ENCODE data around the gene CYBC1.
A peak's percentile ranks its signal among the peaks of the same experiment; 100 is the strongest.

Gene CYBC1

DNA sequence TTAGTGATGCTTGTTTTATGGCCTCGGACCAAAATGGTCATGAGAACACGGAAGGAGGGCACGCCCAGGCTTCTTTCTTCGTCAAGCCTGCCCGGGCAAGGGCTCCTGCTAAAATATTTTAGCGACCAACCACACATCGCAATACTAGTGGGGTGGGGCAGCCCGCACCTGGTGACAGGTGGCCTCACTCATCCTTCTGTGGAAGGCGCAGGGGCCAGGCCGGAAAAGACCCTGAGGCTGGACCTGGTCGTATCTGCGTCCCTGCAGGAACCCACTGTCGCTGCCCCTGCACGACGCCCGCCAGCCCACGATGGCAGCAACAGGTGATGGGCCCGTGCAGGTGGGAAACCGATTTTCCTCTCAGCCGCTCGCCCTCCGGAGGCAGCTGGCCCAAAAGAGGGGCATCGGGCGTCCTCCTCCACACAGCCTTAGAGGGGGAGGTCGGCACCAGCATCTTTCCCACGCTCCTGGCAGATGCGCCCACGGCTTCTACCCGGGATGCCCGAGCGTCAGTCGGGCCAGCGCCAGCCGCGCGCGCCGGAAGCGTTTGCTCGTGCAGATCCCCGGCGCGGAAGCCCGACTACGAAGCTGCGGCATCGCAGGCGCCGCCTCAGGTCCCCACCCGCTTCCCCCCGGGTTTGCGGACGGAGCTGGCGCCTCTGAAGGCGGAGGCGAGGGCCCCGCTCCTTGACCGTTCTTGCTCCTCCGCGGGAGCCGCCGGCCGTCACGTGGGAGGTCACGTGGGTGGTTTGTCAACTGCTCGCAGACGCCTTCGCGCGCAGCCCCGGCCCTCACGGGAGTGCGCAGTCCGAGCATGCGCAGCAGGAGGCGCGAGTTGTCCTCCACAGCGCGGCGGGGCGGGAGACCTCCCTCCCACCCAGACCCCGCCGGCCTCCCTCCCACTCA lies 46.2 kb upstream of the CYBC1 start (continued):
- TF ChIP-seq, protein P1, sequence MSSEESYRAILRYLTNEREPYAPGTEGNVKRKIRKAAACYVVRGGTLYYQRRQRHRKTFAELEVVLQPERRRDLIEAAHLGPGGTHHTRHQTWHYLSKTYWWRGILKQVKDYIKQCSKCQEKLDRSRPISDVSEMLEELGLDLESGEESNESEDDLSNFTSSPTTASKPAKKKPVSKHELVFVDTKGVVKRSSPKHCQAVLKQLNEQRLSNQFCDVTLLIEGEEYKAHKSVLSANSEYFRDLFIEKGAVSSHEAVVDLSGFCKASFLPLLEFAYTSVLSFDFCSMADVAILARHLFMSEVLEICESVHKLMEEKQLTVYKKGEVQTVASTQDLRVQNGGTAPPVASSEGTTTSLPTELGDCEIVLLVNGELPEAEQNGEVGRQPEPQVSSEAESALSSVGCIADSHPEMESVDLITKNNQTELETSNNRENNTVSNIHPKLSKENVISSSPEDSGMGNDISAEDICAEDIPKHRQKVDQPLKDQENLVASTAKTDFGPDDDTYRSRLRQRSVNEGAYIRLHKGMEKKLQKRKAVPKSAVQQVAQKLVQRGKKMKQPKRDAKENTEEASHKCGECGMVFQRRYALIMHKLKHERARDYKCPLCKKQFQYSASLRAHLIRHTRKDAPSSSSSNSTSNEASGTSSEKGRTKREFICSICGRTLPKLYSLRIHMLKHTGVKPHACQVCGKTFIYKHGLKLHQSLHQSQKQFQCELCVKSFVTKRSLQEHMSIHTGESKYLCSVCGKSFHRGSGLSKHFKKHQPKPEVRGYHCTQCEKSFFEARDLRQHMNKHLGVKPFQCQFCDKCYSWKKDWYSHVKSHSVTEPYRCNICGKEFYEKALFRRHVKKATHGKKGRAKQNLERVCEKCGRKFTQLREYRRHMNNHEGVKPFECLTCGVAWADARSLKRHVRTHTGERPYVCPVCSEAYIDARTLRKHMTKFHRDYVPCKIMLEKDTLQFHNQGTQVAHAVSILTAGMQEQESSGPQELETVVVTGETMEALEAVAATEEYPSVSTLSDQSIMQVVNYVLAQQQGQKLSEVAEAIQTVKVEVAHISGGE (tag by site-specific recombination; conservative IDR thresholded peaks at IDR 0.05; ENCODE audit: low read depth), result no peak; the same call in 1 of the 2 replicates
- TF ChIP-seq ZNF335 (tag by site-specific recombination; conservative IDR thresholded peaks at IDR 0.05) (no peak), RBAK (tag by site-specific recombination; IDR thresholded peaks at IDR 0.05) (no peak), ZBTB17 (tag by site-specific recombination; IDR thresholded peaks at IDR 0.05) (peak; percentile 64), ZNF624 (tag by site-specific recombination; IDR thresholded peaks at IDR 0.05) (no peak), ZNF501 (tag by site-specific recombination; IDR thresholded peaks at IDR 0.05) (no peak), ZNF555 (tag by site-specific recombination; conservative IDR thresholded peaks at IDR 0.05) (no peak), ZNF514 (tag by site-specific recombination; IDR thresholded peaks at IDR 0.05) (no peak), ZNF16 (tag by site-specific recombination; IDR thresholded peaks at IDR 0.05; ENCODE audit: low read depth) (no peak), HOXA7 (CRISPR knock-in tag; IDR thresholded peaks at IDR 0.05; ENCODE audit: borderline replicate concordance) (no peak), ZNF350 (tag by site-specific recombination; IDR thresholded peaks at IDR 0.05) (no peak), ZNF529 (tag by site-specific recombination; IDR thresholded peaks at IDR 0.05; ENCODE audit: insufficient replicate concordance) (no peak), SP7 (tag by site-specific recombination; IDR thresholded peaks at IDR 0.05) (no peak), IKZF3 (tag by site-specific recombination; IDR thresholded peaks at IDR 0.05) (0 out of 2 replicates have a peak, but pooled peaks have one; percentile 6), SP2 (tag by site-specific recombination; IDR thresholded peaks at IDR 0.05) (peak; percentile 57), ZIC2 (tag by site-specific recombination; IDR thresholded peaks at IDR 0.05) (peak; percentile 33; the same call in 1 of the 2 replicates), MEIS1 (CRISPR knock-in tag; IDR thresholded peaks at IDR 0.05; ENCODE audit: borderline replicate concordance) (no peak), YY2 (tag by site-specific recombination; IDR thresholded peaks at IDR 0.05) (no peak), ZNF561 (tag by site-specific recombination; IDR thresholded peaks at IDR 0.05; ENCODE audit: borderline replicate concordance) (no peak), ZNF585B (tag by site-specific recombination; IDR thresholded peaks at IDR 0.05) (no peak), KLF10 (tag by site-specific recombination; IDR thresholded peaks at IDR 0.05) (no peak)
- TF ChIP-seq, protein P2, sequence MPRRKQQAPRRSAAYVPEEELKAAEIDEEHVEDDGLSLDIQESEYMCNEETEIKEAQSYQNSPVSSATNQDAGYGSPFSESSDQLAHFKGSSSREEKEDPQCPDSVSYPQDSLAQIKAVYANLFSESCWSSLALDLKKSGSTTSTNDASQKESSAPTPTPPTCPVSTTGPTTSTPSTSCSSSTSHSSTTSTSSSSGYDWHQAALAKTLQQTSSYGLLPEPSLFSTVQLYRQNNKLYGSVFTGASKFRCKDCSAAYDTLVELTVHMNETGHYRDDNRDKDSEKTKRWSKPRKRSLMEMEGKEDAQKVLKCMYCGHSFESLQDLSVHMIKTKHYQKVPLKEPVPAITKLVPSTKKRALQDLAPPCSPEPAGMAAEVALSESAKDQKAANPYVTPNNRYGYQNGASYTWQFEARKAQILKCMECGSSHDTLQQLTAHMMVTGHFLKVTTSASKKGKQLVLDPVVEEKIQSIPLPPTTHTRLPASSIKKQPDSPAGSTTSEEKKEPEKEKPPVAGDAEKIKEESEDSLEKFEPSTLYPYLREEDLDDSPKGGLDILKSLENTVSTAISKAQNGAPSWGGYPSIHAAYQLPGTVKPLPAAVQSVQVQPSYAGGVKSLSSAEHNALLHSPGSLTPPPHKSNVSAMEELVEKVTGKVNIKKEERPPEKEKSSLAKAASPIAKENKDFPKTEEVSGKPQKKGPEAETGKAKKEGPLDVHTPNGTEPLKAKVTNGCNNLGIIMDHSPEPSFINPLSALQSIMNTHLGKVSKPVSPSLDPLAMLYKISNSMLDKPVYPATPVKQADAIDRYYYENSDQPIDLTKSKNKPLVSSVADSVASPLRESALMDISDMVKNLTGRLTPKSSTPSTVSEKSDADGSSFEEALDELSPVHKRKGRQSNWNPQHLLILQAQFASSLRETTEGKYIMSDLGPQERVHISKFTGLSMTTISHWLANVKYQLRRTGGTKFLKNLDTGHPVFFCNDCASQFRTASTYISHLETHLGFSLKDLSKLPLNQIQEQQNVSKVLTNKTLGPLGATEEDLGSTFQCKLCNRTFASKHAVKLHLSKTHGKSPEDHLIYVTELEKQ (tag by site-specific recombination; IDR thresholded peaks at IDR 0.05; ENCODE audit: borderline replicate concordance), result no peak
- TF ChIP-seq, protein P3, sequence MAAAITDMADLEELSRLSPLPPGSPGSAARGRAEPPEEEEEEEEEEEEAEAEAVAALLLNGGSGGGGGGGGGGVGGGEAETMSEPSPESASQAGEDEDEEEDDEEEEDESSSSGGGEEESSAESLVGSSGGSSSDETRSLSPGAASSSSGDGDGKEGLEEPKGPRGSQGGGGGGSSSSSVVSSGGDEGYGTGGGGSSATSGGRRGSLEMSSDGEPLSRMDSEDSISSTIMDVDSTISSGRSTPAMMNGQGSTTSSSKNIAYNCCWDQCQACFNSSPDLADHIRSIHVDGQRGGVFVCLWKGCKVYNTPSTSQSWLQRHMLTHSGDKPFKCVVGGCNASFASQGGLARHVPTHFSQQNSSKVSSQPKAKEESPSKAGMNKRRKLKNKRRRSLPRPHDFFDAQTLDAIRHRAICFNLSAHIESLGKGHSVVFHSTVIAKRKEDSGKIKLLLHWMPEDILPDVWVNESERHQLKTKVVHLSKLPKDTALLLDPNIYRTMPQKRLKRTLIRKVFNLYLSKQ (tag by site-specific recombination; IDR thresholded peaks at IDR 0.05; ENCODE audit: borderline replicate concordance), result no peak
- TF ChIP-seq, protein P4, sequence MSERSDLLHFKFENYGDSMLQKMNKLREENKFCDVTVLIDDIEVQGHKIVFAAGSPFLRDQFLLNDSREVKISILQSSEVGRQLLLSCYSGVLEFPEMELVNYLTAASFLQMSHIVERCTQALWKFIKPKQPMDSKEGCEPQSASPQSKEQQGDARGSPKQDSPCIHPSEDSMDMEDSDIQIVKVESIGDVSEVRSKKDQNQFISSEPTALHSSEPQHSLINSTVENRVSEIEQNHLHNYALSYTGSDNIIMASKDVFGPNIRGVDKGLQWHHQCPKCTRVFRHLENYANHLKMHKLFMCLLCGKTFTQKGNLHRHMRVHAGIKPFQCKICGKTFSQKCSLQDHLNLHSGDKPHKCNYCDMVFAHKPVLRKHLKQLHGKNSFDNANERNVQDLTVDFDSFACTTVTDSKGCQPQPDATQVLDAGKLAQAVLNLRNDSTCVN (tag by site-specific recombination; optimal IDR thresholded peaks at IDR 0.05), result peak; percentile 89
- TF ChIP-seq, protein P5, sequence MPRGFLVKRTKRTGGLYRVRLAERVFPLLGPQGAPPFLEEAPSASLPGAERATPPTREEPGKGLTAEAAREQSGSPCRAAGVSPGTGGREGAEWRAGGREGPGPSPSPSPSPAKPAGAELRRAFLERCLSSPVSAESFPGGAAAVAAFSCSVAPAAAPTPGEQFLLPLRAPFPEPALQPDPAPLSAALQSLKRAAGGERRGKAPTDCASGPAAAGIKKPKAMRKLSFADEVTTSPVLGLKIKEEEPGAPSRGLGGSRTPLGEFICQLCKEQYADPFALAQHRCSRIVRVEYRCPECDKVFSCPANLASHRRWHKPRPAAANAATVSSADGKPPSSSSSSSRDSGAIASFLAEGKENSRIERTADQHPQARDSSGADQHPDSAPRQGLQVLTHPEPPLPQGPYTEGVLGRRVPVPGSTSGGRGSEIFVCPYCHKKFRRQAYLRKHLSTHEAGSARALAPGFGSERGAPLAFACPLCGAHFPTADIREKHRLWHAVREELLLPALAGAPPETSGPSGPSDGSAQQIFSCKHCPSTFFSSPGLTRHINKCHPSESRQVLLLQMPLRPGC (tag by site-specific recombination; IDR thresholded peaks at IDR 0.05), result 0 out of 2 replicates have a peak, but pooled peaks have one; percentile 16
